NCI-H446 (cell line): ENCODE data around the gene PCDH8.

Experiments used
- DNase-seq, 2 experiments: peaks; one replicate each; lab custom pipeline; 2025; lab: John Stamatoyannopoulos, UW

PCDH8 gene

GRCh38 chr13:52812941-52813340, 35.5 kb downstream of the PCDH8 start:
- no peak for DNase-seq

- no peak for DNase-seq
Observed at GRCh38 chr13:52811841-52812240, 36.6 kb downstream of the PCDH8 start.

GRCh38 chr13:52810526-52810925, 37.9 kb downstream of the PCDH8 start:
- DNase-seq, result no peak

- no peak for DNase-seq
Observed at GRCh38 chr13:52810011-52810410, 38.4 kb downstream of the PCDH8 start.

- peak; percentile 6 to 55 for DNase-seq
Observed at GRCh38 chr13:52809310-52809769, 39.1 kb downstream of the PCDH8 start.

- DNase-seq, result no peak
Observed at GRCh38 chr13:52808842-52809219, 39.6 kb downstream of the PCDH8 start.

GRCh38 chr13:52806029-52806428, 42.4 kb downstream of the PCDH8 start:
- DNase-seq, result no peak

- no peak for DNase-seq
Observed at GRCh38 chr13:52804202-52804641, 44.2 kb downstream of the PCDH8 start.

GRCh38 chr13:52800856-52801255, 47.6 kb downstream of the PCDH8 start:
- no peak for DNase-seq

GRCh38 chr13:52798770-52799430, 49.5 kb downstream of the PCDH8 start:
- DNase-seq, result no peak

GRCh38 chr13:52797176-52797575, 51.3 kb downstream of the PCDH8 start:
- no peak for DNase-seq

- no peak for DNase-seq
Observed at GRCh38 chr13:52794589-52794988, 53.9 kb downstream of the PCDH8 start.

GRCh38 chr13:52793515-52794061, 54.9 kb downstream of the PCDH8 start:
- DNase-seq, result no peak
